HG02970 (cell line): ENCODE results near the gene TCOF1.
"Not testable (repeated sequence)": the region's sequence is repeated elsewhere in the genome, so short reads cannot be mapped to it uniquely, and the experiment has no call there.

Experiments
- ATAC-seq: cut with Tn5 transposase; IDR thresholded peaks from one replicate; pipeline ENCODE4 v1.9.1; 2021; ENCODE audit warnings: mild to moderate bottlenecking, moderate library complexity, moderate number of reproducible peaks; ENCODE audit not compliant: unreplicated experiment, low FRiP score

The TCOF1 gene

DNA sequence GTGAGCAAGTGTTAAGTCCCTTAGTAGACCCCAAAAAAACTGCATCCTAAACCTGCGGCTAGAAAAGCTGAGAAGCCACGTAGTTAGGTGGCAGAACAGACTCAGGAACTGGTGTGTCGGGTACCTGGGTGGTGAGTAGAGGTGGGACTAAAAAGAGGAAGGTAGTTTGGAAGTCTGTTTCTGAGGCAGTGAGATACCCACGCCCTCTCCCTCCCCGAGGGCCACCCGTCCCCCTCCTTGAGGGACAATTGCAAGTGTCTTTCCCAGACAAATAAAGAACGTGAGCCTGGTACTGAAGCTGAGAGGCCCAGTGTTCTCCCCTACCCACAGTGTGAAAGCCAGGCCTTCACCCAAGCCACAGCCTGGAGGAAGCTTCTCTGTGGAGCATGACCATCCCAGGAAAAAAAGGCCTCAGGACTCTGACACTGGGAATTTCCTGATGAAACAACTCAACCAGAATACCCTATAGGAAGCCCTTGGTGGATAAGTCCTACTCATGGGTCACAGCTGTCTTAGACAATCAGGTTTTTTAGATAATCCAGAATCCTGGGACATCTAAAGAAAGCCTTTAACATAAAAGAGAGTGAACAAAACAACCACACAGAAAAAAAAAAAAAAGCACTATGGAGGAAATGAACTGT is 62.3 kb downstream of the TCOF1 start:
- no peak for ATAC-seq

GRCh38 chr5:150422075-150422474 is 64.6 kb downstream of the TCOF1 start:
- ATAC-seq, result no peak

GRCh38 chr5:150422758-150423157 is 65.3 kb downstream of the TCOF1 start:
- no peak for ATAC-seq

DNA sequence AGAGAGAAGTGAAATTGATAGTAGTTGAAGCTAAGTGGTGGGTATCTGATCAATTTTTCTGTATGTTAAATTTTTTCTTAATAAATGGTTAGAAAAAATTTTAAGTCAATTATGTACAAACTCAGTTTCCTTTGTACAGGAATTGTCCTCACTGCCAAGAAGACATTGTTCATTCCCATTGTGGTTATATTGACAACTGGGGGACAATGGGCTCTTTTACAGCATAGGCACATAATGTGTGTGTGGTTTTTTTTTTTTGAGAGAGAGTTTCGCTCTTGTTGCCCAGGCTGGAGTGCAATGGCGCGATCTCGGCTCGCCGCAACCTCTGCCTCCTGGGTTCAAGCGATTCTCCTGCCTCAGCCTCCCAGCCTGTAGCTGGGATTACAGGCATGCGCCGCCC is 68.7 kb downstream of the TCOF1 start:
- ATAC-seq, result not testable (repeated sequence)

DNA sequence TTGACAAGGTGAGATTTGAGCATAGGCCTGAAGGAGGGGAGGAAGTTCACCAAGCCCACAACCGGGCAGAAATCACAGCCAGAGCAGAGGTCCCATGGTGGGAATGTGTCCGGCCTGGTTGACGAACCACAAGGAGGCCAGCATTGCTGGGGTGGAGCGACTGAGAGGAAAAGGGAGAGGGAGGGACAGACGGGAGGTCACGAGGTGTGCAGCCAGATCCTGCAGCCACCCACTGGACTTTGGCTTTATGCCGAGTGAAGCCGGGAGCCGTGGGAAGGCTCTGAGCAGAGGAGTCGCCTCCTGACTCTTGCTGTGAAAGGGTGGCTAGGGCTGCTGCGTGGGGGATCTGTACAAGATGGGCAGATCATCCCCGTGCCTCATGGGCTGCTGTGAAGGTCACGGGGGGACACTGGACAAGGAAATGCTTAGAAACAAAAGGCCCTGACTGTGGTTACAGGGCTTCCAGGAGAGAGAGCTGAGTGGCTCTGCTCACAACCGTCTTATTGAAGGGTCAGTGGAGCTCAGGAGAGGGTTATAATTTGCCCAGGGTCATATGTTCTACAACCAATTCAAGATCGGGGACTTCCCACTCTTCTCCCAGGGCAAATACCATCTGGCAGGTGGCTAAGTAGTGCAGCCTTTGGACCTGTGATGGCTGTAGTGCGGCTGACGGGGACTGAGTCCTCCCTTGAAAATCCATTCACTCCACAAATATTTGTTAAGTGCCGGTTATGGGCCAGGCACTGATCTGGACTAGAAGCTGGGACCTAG is 70.8 kb downstream of the TCOF1 start:
- ATAC-seq, result no peak

DNA sequence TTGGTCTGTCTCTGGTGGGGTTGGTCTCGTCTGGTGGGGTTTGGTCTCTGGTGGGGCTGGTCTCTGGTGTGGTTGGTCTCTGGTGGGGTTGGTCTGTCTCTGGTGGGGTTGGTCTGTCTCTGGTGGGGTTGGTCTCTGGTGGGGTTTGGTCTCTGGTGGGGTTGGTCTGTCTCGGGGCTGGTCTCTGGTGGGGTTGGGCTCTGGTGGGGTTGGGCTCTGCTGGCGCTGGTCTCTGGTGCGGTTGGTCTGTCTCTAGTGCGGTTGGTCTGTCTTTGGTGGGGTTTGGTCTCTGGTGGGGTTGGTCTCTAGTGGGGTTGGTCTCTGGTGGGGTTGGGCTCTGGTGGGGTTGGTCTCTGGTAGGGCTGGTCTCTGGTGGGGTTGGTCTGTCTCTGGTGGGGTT is 71.5 kb downstream of the TCOF1 start:
- ATAC-seq, result no peak

- ATAC-seq, result no peak
Observed at GRCh38 chr5:150429410-150429873, 71.9 kb downstream of the TCOF1 start.

DNA sequence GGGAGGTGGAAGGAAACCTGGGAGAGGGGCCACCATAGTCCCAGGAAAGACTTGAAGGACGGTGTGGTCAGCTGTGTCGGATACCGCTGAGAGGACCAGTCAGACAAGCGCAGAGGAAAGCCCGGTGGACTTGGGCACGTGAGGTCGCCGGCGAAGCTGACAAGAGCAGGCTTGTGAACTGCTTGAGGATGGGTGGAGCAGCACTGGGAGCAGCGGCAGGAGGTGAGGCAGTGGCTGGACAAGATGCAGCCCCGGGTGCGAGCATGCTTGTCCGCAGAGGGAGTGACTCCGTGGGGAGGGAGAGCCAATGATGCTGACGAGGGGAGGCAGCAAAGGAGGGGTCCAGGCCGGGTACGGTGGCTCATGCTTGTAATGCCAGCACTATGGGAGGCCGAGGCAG is 73.6 kb downstream of the TCOF1 start:
- no peak for ATAC-seq

- no peak for ATAC-seq
Observed at GRCh38 chr5:150431574-150431973, 74.1 kb downstream of the TCOF1 start.

DNA sequence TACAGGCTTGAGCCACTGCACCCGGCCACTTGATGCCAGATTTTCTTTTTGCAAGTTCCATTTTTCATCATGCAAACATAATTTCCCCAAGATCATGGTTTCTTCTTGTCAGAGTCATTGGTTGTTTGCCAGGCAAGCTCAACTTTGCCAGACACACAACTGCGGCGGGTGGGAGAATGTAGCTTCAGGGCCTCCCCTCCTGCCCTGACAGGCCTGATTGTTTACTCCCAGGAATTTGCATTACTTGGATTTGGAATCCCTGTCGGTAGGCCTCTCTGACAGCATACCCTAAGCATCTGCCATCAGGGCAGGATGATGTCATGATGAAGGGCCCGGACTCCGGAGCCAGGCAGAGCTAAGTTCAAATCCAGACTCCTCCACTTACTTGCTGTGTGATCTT is 77.0 kb downstream of the TCOF1 start:
- ATAC-seq, result no peak

GRCh38 chr5:150436141-150436680 is 78.7 kb downstream of the TCOF1 start:
- peak; percentile 85 for ATAC-seq

GRCh38 chr5:150438873-150439546 is 81.5 kb downstream of the TCOF1 start:
- no peak for ATAC-seq

GRCh38 chr5:150440948-150441812 is 83.7 kb downstream of the TCOF1 start:
- ATAC-seq, result no peak

GRCh38 chr5:150441813-150442698 is 84.6 kb downstream of the TCOF1 start:
- no peak for ATAC-seq

DNA sequence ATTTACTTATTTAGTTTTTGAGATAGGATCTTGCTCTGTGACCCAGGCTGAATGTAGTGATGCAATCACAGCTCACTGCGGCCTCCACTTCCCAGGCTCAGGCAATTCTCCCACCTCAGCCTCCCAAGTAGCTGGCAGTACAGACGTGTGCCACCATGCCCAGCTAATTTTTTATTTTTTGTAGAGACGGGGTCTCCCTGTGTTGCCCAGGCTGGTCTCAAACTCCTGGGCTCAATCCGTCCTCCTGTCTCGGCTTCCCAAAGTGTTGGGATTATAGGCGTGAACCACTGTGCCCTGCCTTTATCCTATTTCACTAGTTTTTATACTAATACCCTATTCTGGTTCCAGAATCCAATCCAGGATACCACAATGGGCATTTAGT is 85.2 kb downstream of the TCOF1 start:
- ATAC-seq, result no peak

DNA sequence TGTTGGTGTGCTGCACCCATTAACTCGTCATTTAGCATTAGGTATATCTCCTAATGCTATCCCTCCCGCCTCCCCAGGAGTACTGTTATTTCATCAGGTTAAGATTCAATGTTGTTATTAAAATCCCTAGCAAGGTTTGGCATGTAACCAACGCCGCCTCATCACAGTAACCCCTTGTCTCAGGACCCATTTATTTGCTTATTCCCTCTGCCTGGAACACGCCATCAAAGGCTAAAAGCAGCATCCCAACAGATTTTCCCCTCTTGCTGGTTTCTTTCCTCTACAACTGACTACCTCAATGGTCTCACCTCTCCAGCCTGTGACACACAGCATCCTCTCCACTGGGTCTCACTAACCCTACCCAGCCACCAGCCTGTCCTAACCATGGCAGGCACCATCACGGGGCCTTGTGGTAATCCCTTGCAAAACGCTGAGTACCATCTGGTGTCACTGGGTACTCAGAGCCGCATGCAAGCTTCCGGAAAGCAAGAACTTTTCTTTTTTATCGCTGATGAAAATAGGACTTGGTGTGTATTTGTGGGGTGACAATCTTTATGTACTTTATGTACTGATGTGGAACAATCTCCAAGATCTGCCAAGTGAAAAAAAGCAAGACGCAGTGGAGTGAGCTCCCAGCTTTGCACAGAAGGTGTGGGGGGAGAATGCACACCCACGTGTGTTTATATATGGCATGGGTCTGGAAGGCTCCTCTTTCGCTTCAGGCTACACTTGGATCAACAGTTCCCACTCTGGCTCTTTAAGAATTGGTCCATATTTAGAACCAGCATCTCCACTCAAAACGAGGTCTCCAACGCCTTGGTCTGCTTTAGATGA is 86.0 kb downstream of the TCOF1 start:
- no peak for ATAC-seq

DNA sequence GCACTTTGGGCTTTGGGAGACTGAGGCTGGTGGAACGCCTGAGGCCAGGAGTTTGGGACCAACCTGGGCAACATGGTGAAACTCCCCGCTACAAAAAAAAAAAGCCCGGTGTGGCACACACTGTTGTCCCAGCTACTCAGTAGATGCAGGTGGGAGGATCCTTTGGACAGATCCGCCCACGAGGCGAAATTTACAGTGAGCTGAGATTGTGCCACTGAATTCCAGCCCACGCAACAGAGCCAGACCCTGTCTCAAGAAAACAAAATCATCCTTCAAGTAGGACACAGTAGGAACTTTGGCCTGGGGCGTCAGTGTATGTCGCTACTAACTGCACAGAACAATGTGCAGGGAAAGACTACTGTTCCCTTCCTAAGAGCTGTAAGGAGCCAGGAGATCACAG is 87.3 kb downstream of the TCOF1 start:
- no peak for ATAC-seq

DNA sequence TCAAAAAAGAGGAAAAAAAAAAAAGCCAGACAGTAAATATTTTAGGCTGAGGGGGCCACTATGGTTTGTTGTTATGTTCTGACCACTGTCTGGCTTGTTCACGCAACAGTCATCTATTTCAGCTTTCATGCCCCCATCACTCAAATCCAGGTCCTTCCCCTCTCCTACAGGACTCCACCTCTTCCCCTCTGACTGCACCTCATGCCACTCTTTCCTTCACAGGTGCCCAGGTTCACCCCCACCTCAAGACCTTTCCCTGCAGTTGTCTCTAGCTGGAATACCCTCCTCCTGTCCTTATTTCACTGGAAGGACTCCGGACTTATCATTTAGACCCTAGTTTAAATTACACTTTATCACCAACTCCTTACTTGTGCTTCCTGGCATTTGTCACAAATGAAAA is 88.6 kb downstream of the TCOF1 start:
- ATAC-seq, result no peak

DNA sequence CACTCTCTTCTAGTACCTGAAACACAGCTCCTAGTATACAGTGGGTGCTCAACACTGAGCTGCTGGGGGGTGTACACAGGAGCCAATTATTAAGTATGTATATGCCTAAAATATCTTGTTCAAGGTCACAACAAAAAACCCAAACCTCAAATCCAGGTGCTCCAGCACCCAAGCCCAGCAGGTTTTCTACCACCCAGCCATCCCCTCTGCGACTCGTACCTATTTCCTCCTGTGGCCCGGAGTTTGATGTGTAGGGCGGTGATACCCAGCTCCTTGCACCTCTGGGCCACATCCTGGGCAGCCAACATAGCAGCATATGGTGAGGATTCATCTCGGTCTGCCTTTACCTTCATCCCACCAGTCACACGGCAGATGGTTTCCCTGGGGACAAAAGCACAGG is 89.1 kb downstream of the TCOF1 start:
- no peak for ATAC-seq
